ENCODE results near the gene COL18A1.

GRCh38 chr21:45513003-45513717 lies 108.2 kb downstream of the COL18A1 start:
- TF ChIP-seq CTCF (IDR thresholded peaks at IDR 0.05) (no peak), POLR2AphosphoS5 (IDR thresholded peaks at IDR 0.05) (peak in 1 of 3 donors; percentile 28), EP300 (IDR thresholded peaks at IDR 0.05; ENCODE audit: low read depth) (no peak)

Measured in transverse colon (tissue), 4 donors.